Measurements from ENCODE around the gene RBMS3. TPM values are rescaled to one million over a fixed set of nuclear protein-coding genes. Genes with fewer than 3 reads are reported as not detected.

Gene RBMS3
- total RNA-seq, 2 experiments from 2014 or later, result 0.15 to 3.0 TPM

DNA sequence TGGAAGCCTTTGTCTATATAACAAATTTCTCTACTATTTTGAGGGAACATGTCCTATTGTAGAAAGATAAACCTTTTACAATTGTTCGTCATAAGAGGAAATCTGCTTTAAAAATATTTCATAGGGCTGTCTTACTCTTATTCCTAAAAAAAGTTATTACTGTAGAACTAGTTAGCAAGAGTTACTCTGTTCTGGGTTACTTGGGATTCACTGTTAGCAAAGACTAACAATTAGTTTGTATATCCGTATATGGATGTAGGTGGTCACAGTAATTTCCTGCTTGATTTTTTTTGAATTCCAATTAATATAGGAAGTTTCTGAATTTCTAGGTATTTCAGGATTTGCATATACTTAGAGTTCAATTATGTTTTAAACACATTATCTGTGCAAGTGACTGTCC lies 413.5 kb downstream of the RBMS3 start:
- Mint-ChIP-seq H3K27ac (no peak overlapping the region), H3K9me3 (ENCODE audit: low read depth) (no peaks in the 10 kb centered on the region), H3K4me1 (no peaks in the 10 kb centered on the region), H3K4me3 (no peak overlapping the region), H3K36me3 (no peaks in the 10 kb centered on the region), H3K27me3 (peaks cover 3% of the 10 kb centered on the region)
- ATAC-seq (no peak), DNase-seq (no peak)
- CTCF ChIA-PET, result no interaction called here

DNA sequence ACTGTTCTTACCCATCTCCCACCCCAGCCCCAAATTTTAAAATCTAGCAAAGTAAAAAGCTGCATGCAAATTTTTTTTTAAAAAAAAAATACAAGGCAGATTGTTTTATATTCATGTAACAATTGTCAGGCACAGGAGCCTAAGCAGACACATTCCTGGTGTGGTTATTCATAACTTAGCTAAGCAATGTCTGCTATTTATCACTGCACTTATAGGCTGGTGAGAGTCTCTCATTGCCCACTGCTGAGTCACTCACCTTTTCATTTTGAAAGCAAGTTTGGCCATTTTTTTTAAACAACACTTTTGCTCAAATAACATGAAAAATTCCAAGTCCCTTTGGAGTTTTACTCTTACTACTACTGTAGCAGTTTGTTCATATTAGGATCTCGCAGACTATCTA lies 413.9 kb downstream of the RBMS3 start:
- DNase-seq, result no peak
- CTCF ChIA-PET, result no interaction called here
- no peak overlapping the region for H3K4me3 Mint-ChIP-seq

DNA sequence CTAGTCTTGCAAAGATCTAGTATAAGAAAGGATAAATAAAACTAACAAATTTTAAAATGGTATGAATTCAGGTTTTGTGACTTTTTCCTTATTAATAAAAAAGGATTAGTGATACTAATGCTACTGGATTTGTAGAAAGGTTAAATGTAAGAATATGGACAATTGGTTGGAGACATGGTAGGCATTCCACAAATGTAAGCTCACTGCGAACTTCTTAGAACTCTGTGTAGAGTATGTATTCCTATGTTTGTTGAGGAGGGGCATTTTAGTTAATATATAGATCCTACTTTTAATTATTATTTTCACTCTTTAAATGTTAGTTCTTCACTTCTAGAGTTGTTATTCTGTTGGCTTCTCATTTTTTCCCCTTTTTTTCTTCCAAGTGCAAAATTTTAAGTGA lies 414.3 kb downstream of the RBMS3 start:
- CTCF ChIA-PET, result no interaction called here
- H3K4me3 Mint-ChIP-seq, result no peak overlapping the region
- H3K27ac Mint-ChIP-seq, result no peak overlapping the region
- no peaks in the 10 kb centered on the region for H3K9me3 Mint-ChIP-seq (ENCODE audit: low read depth)
- DNase-seq, result no peak
- H3K4me1 Mint-ChIP-seq, result no peaks in the 10 kb centered on the region
- no peak for ATAC-seq
- no peaks in the 10 kb centered on the region for H3K36me3 Mint-ChIP-seq
- H3K27me3 Mint-ChIP-seq, result peaks cover 3% of the 10 kb centered on the region

More for the DNA sequence above, 413.9 kb downstream of the RBMS3 start:
- Mint-ChIP-seq H3K36me3 (no peaks in the 10 kb centered on the region), H3K4me1 (no peaks in the 10 kb centered on the region), H3K27me3 (peaks cover 3% of the 10 kb centered on the region), H3K9me3 (ENCODE audit: low read depth) (no peaks in the 10 kb centered on the region), H3K27ac (no peak overlapping the region)
- no peak for ATAC-seq

- H3K4me3 Mint-ChIP-seq, result no peak overlapping the region
- CTCF ChIA-PET, result no interaction called here
- peaks cover 3% of the 10 kb centered on the region for H3K27me3 Mint-ChIP-seq
- ATAC-seq (no peak), DNase-seq (no peak)
- no peaks in the 10 kb centered on the region for H3K36me3 Mint-ChIP-seq
- H3K27ac Mint-ChIP-seq, result no peak overlapping the region
- peaks cover 1% of the 10 kb centered on the region for H3K9me3 Mint-ChIP-seq (ENCODE audit: low read depth)
- no peaks in the 10 kb centered on the region for H3K4me1 Mint-ChIP-seq
Observed at GRCh38 chr3:29695643-29696198, 414.9 kb downstream of the RBMS3 start.

- CTCF ChIA-PET, result no interaction called here
- Mint-ChIP-seq H3K4me1 (no peaks in the 10 kb centered on the region), H3K36me3 (no peaks in the 10 kb centered on the region), H3K9me3 (ENCODE audit: low read depth) (peaks cover 2% of the 10 kb centered on the region), H3K27ac (no peak overlapping the region), H3K4me3 (no peak overlapping the region), H3K27me3 (peaks cover 3% of the 10 kb centered on the region)
- no peak for DNase-seq
- no peak for ATAC-seq
Observed at GRCh38 chr3:29696311-29696710, 415.4 kb downstream of the RBMS3 start.

DNA sequence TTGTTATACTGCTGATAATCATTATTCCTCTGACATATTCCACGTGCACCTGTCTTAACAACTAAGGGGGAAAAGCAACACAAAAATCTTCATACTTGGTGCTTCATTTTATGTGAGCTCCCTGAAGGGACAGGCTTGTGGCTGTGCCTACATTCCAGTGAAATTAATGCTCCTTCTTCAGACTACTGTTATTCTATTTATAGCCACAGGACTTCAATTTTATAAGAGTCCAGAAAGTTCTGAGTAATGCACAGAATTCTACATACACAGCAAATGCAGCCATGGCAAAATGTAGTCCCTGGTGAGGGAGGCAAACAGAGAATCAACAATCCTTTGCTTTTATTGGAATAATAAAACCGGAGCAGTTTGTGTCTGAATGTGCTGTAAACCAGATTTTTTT lies 417.1 kb downstream of the RBMS3 start:
- CTCF ChIA-PET, result no interaction called here

DNA sequence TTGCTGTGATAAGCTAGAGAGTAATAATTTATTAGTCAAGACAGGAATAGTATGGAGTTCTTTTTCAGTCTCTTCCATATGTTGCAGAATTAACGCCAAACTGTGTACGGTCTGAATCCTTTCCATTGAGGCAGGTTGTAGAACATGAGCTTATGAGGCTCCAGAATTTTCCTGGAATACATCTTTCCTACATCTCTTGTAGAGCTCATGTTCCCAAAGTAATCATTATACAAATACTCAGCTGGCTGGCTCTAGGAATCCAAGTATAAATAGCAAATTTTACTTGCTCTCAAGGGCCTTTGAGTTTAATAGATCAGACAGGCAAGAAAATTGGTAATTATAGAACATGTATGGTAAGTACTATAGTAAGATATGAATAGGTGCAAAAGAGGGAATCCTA lies 419.4 kb downstream of the RBMS3 start:
- CTCF ChIA-PET, result no interaction called here

More for the DNA sequence above, 417.1 kb downstream of the RBMS3 start:
- no peaks in the 10 kb centered on the region for H3K4me1 Mint-ChIP-seq
- H3K27ac Mint-ChIP-seq, result no peak overlapping the region
- no peak overlapping the region for H3K4me3 Mint-ChIP-seq
- peaks cover 3% of the 10 kb centered on the region for H3K27me3 Mint-ChIP-seq
- no peak for ATAC-seq
- H3K9me3 Mint-ChIP-seq (ENCODE audit: low read depth), result peaks cover 2% of the 10 kb centered on the region
- H3K36me3 Mint-ChIP-seq, result no peaks in the 10 kb centered on the region
- no peak for DNase-seq

GRCh38 chr3:29701326-29701983 lies 420.6 kb downstream of the RBMS3 start:
- DNase-seq (no peak), ATAC-seq (no peak)
- peaks cover 5% of the 10 kb centered on the region for H3K9me3 Mint-ChIP-seq (ENCODE audit: low read depth)
- no peak overlapping the region for H3K27ac Mint-ChIP-seq
- H3K36me3 Mint-ChIP-seq, result no peaks in the 10 kb centered on the region
- CTCF ChIA-PET, result interaction anchor here (0.7 kb wide), 1 partner anchor 723 kb away, joined by 3 read pairs; no protein-coding TSS in a partner anchor
- no peaks in the 10 kb centered on the region for H3K4me1 Mint-ChIP-seq
- H3K27me3 Mint-ChIP-seq, result no peaks in the 10 kb centered on the region
- H3K4me3 Mint-ChIP-seq, result no peak overlapping the region

More for the DNA sequence above, 419.4 kb downstream of the RBMS3 start:
- H3K4me1 Mint-ChIP-seq, result no peaks in the 10 kb centered on the region
- H3K9me3 Mint-ChIP-seq (ENCODE audit: low read depth), result peaks cover 5% of the 10 kb centered on the region
- ATAC-seq, result no peak
- no peak for DNase-seq
- H3K4me3 Mint-ChIP-seq, result no peak overlapping the region
- H3K27ac Mint-ChIP-seq, result no peak overlapping the region
- H3K27me3 Mint-ChIP-seq, result no peaks in the 10 kb centered on the region
- H3K36me3 Mint-ChIP-seq, result no peaks in the 10 kb centered on the region

GRCh38 chr3:29705906-29706844 lies 425.3 kb downstream of the RBMS3 start:
- Mint-ChIP-seq H3K4me3 (no peak overlapping the region), H3K4me1 (no peaks in the 10 kb centered on the region), H3K27me3 (no peaks in the 10 kb centered on the region), H3K27ac (no peak overlapping the region), H3K9me3 (ENCODE audit: low read depth) (peaks cover 2% of the 10 kb centered on the region), H3K36me3 (no peaks in the 10 kb centered on the region)
- DNase-seq, result no peak
- CTCF ChIA-PET, result no interaction called here
- no peak for ATAC-seq

DNA sequence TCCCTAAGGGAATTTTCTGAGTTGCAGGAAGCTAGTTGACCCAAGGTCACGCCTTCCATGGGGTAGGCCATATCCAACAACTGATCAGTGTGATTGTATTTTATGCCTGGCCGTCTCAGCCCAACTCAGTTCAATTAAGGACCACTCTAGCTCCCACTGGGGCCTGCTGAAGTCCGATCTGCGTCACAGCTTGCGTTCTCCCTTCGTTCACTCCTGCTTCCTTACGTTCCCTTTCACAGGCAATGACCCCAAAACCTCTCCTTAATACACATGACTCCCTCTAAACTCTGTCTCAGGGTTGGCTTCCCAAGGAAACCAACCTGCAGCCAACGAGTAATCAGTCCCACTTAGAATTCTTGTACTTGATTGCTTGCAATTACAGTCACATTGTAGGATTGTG lies 428.0 kb downstream of the RBMS3 start:
- H3K27me3 Mint-ChIP-seq, result no peaks in the 10 kb centered on the region
- no peaks in the 10 kb centered on the region for H3K9me3 Mint-ChIP-seq (ENCODE audit: low read depth)
- H3K4me1 Mint-ChIP-seq, result no peaks in the 10 kb centered on the region
- CTCF ChIA-PET, result no interaction called here
- H3K27ac Mint-ChIP-seq, result no peak overlapping the region
- H3K36me3 Mint-ChIP-seq, result no peaks in the 10 kb centered on the region
- ATAC-seq (no peak), DNase-seq (no peak)
- H3K4me3 Mint-ChIP-seq, result no peak overlapping the region

GRCh38 chr3:29711255-29711771 lies 430.4 kb downstream of the RBMS3 start:
- DNase-seq (no peak), ATAC-seq (no peak)
- H3K36me3 Mint-ChIP-seq, result no peaks in the 10 kb centered on the region
- H3K4me1 Mint-ChIP-seq, result no peaks in the 10 kb centered on the region
- no peak overlapping the region for H3K27ac Mint-ChIP-seq
- CTCF ChIA-PET, result no interaction called here
- no peak overlapping the region for H3K4me3 Mint-ChIP-seq
- H3K9me3 Mint-ChIP-seq (ENCODE audit: low read depth), result no peaks in the 10 kb centered on the region
- H3K27me3 Mint-ChIP-seq, result no peaks in the 10 kb centered on the region

- no peak for ATAC-seq
- no peak for DNase-seq
- CTCF ChIA-PET, result no interaction called here
- Mint-ChIP-seq H3K4me3 (no peak overlapping the region), H3K9me3 (ENCODE audit: low read depth) (no peaks in the 10 kb centered on the region), H3K27ac (no peak overlapping the region), H3K4me1 (no peaks in the 10 kb centered on the region), H3K36me3 (no peaks in the 10 kb centered on the region), H3K27me3 (no peaks in the 10 kb centered on the region)
Observed at GRCh38 chr3:29716213-29716612, 435.3 kb downstream of the RBMS3 start.

- no peaks in the 10 kb centered on the region for H3K36me3 Mint-ChIP-seq
- ATAC-seq (no peak), DNase-seq (no peak)
- H3K27me3 Mint-ChIP-seq, result no peaks in the 10 kb centered on the region
- CTCF ChIA-PET, result no interaction called here
- H3K27ac Mint-ChIP-seq, result no peak overlapping the region
- no peak overlapping the region for H3K4me3 Mint-ChIP-seq
- H3K9me3 Mint-ChIP-seq (ENCODE audit: low read depth), result no peaks in the 10 kb centered on the region
- no peaks in the 10 kb centered on the region for H3K4me1 Mint-ChIP-seq
Observed at GRCh38 chr3:29718661-29719065, 437.8 kb downstream of the RBMS3 start.

DNA sequence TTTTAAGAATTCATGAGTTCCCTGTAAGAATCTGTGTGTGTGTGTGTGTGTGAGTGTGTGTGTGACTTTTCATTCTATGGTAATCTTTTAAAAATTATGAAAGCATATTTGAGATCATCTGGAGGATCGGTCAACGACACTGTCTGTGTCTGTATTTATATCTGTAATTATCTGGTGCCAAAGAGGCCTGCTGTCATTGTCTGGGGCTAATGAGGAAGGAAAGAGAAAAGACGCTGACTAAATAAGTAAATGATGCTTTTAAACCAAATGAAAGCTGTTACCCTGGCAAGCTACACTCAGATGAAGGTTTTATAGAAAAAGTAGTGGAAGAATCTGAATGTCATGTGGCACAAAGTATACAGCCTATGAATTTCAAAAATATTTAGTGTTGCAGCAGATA lies 439.8 kb downstream of the RBMS3 start:
- ATAC-seq, result no peak
- CTCF ChIA-PET, result no interaction called here
- no peaks in the 10 kb centered on the region for H3K27me3 Mint-ChIP-seq

More for the DNA sequence above, 439.8 kb downstream of the RBMS3 start:
- H3K4me3 Mint-ChIP-seq, result no peak overlapping the region
- no peaks in the 10 kb centered on the region for H3K36me3 Mint-ChIP-seq
- DNase-seq, result no peak
- peaks cover 2% of the 10 kb centered on the region for H3K9me3 Mint-ChIP-seq (ENCODE audit: low read depth)
- no peak overlapping the region for H3K27ac Mint-ChIP-seq
- H3K4me1 Mint-ChIP-seq, result no peaks in the 10 kb centered on the region

Measured in activated CD8-positive, alpha-beta memory T cell treated with anti-CD3 and anti-CD28 coated beads, Interleukin-2, amount 10 ng/mL, durations not matched to agents 7 days and 5 days (primary cell).